IPS-NIHi7 (cell line): ENCODE data around the gene MCEE.
A peak's percentile ranks its signal among the peaks of the same experiment; 100 is the strongest.
"Not testable (repeated sequence)": the region's sequence is repeated elsewhere in the genome, so short reads cannot be mapped to it uniquely, and the experiment has no call there.

ENCODE experiments used
- DNase-seq: peaks from one replicate; pipeline ENCODE4 v3.0.0; 2012; ENCODE audit warnings: mixed read lengths; ENCODE audit errors: extremely low spot score

MCEE gene

DNA sequence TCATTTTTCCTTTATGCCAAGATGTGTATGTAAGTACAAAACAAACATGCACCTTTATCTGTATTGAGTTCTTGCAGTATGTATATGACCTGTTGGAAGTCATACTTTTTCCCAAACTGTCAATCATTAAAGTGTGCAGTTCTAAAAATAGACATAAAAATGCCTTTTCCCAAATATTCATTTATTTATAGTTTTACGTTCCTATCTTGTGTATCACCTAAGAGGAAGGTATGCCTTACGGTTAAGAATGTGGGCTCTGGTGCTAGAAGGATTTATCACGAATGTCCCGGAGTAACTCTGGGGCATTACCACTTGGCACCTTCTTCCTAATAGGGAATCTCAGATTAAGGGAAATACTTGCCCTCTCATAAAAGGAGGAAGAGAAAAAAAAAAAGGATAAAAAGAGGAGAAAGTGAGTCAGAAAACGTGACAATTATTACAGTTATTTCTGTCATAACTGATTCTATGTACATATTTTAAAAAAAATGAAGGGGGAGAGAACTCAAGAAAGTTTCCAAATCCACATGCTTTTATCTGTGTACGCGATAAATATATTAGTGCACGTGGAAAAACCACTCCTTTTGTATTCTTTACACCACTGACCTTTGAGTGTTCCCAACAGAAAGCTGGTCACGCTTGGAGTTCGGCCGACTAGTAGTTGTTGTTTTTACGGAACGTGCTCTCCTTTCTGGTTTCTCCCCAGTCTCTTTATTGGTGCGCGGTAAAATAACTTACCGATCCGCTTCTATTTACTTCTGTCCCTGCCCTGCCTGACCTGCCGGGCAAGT is 721 bp downstream of the MCEE start:
- no peak for DNase-seq

DNA sequence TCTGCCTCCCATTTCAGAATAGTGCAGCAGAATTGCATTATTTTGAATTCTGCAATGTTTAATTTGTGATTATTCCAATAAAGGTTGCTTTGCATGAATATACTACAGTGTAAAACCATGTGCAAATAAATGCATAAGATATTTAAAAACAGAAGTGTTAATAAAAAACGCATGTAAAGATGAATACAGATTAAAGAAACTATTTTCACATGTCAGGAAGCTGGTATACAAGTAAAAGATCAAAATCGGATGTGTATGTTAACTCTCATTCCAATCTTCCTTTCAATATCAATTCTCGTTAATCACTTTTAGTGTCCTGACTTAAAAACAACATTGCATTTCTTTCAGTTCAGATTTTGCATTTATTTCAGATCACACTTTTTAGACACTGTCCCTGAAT is 3.1 kb downstream of the MCEE start:
- no peak for DNase-seq

DNA sequence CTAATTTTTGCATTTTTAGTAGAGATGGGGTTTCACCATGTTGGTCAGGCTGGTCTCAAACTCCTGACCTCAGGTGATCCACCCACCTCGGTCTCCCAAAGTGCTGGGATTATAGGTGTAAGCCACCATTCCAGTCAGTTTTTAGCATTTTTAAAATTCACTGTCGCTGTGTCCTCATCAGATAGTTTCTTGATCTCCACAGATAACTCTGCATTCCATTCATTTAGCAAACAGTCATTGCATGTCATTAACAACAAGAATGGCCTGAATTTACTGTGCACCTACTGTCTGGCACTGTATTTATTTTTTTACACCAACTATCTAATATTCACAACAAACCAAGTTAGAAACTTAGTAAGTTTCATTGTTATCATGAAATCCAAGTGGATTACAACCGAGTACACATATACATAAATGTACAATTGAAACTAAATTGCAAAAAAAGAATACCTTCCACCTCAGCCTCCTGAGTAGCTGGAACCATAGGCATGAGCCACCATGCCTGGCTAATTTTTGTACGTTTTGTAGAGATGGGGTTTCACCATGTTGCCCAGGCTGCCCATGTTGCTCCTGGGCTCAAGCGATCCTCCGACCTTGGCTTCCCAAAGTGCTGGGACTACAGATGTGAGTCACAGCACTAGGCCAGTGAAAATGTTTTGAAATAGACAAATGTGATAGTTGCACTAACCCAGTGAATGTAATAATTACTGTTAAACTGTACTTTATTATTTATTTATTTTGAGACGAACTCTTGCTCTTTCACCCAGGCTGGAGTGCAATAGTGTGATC is 4.3 kb downstream of the MCEE start:
- no peak for DNase-seq

DNA sequence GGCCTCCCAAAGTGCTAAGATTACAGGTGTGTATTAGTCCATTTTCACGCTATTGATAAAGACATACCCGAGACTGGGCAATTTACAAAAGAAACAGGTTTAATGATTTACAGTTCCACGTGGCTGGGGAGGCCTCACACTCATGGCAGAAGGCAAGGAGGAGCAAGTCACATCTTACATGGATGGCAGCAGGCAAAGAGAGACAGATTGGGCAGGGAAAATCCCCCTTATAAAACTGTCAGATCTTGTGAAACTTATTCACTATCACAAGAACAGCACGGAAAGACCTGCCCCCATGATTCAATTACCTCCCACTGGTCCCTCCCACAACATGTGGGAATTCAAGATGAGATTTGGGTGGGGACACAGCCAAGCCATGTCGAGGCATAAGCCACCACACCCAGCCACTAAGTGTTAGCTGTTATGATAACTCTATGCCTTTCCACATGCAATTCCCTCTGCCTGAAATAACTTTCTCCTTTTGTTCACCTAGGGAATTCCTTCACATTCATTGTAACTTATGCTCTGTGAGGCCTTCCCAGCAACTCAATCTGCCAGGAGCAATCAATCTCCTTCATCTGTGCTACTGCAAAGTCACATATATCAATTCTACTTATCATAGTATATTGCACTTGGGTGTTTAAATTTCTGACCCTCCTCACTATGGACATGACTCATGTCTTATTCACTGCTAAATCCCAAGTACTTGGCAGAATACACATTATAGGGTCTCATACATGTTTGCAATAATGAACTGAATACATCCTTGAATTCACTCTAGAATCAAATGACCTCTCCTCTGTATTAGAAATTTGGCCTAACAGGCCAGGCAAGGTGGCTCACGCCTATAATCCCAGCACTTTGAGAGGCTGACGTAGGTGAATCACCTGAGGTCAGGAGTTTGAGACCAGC is 7.4 kb downstream of the MCEE start:
- DNase-seq = no peak

DNA sequence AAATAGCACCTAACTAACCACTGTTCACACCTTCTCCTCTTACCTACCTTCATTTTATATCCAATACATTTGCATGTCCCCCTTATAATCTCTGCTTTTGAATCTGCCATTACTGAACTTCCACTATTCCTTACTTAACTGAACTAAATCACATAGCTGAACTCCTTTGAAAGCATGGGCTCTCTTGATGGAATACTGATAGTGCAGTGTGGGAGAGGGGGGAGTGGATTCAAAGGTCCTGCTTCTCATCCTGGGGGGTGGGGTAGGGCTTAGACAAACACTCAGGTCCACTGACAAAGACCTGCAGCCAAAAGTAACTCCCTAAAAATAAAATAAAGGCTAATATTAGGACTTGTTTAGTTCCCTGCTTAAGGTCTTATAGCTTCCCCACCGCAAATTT is 8.6 kb downstream of the MCEE start:
- DNase-seq = no peak

DNA sequence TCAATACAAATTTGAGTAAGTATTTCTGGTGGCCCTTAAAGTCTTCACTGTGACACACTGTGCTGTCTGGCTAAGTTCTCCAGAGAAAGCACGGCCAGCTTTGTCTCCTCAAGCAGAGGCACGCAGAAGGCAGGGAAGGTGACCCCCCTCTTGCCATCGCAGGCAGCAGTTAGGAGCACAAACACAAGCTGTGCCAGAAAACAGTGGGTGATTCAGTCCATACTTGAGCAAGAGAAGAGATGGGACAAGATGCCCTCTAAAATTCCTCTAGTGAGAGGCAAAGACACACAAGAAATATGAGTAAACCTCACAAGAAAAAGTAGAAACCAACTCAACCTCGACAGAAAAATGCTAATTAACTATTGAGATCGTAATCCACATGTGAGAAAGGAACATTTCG is 9.8 kb downstream of the MCEE start:
- DNase-seq = no peak

DNA sequence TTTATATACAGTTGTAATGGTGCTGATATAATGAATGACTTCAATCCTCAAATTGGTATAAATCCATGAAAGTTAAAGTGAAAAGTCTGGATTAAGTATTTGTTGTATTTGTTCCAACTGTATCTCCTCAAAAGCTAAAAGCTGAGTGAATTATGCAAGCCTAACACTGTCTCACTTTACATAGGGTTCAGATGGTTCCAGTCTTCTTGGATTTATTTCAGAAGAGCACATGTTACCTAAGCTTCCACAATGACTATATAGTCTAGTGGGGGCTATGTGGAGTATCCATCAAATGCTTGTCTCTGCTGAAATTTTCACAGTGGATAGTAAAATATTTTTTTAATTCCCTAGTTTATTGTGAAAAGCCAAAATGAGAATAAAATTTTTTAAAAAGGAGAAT is 13.0 kb downstream of the MCEE start:
- DNase-seq = no peak

DNA sequence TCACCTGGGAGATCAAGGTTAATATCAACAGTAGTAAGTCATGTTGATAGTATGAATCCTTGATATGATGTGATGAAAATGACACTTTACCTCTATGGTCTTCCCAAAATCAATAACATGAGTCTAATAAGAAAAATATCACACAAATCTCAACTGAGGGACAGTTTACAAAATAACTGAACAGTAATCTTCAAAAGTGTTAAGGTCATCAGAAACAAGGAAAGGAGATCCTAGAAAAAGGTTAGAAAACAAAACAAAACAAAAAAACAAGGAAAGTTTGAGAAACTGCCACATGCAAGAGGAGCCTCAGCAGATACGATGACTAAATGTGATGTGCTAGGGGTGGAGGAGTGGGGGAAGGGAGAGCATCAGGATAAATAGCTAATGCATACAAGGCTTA is 16.2 kb downstream of the MCEE start:
- DNase-seq = no peak

DNA sequence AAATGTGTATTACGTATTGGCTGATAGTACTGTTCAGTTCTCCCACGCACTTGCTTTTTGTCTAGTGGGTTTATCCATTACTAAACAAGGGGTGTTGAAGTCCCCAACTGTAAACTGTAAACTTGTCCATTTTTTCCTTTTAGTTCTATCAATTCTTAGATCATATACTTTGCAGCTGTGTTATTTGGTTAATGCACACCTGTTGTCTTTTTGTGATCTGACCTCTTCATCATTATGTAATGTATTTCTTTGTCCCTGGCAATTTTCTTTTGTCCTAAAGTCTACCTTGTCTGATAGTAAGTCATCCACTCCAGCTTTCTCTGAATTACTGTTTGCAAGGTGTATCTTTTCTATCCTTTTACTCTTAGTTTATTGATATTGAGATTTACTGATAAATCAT is 21.9 kb downstream of the MCEE start:
- DNase-seq = no peak

DNA sequence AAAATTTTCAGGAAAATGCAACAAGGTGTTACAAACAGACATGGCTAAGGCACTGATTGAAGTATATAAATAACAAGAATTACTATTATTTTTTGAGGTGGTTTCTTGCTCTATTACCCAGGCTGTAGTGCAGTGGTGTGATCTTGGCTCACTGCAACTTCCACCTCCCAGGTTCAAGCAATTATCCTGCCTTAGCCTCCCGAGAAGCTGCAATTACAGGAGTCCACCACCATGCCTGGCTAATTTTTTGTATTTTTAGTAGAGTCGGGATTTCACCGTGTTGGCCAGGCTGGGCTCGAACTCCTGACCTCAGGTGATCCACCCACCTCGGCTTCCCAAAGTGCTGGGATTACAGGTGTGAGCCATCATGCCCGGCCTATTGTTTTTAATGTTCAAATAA is 23.6 kb downstream of the MCEE start:
- DNase-seq = not testable (repeated sequence)

DNA sequence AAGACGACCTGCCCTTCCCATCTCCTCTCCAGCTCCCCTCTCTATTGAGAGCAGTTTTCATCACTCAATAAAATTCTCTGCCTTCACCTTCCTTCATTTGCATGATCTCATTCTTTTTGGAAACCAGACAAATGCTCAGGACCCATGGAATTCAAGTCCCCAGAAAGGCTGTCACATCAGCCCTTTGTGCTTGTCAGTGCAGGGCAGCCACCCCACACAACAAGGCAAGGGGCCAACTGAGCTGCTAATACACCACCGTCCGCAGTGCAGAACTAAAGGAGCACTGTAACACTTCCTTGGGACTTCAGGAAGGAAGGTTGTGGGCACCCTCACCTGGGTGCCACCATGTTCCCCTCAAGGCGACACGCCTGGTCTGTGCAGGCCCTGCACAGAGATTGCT is 26.2 kb downstream of the MCEE start:
- DNase-seq = no peak

DNA sequence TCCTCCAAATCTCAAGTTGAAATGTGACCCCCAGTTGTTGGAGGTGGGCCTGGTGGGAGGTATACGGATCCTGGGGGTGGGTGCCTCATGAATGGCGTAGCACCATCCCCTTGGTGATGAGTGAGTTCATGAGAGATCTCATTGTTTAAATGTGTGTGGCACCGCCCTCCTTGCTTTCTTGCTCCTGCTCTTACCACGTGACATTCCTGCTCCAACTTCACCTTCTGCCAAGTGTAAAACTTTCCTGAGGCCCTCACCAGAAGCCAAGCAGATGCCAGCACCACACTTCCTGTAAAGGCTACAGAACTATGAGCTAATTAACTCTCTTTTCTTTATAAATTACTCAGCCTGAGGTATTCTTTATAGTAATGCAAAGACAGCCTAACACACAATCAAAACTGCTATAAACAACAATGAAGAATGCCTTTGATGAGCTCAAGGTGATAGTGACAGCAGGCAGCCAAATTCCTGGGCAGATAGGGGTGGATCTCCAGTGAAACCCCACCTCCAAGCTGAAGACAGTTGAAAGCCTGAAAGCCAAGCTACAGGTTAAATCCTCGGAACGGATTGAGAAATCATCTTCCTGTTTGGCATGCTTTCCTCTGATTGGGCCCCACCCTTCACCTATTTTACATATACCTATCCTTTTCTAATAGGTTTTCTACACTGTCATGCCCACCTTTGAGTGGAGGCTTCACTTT is 26.9 kb downstream of the MCEE start:
- peak; percentile 58 for DNase-seq

DNA sequence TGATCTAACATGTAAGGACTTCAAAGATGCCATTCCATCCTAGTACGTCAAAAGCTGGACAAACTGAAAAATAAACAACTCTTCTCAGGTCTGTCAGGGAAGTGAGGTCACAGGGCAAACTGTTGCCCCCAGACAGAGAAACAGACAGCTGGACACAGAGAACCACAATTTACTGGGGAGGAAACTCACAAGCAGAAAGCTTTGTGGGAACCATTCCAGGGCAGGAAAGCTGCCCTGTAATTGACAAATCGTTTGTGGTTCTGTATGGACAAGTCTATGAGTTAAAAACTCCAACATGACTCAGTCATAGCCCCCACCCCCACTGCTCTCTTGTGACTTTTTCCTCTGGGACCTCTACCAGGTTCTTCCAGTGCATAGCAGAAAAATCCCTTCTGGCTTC is 28.4 kb downstream of the MCEE start:
- DNase-seq = no peak

DNA sequence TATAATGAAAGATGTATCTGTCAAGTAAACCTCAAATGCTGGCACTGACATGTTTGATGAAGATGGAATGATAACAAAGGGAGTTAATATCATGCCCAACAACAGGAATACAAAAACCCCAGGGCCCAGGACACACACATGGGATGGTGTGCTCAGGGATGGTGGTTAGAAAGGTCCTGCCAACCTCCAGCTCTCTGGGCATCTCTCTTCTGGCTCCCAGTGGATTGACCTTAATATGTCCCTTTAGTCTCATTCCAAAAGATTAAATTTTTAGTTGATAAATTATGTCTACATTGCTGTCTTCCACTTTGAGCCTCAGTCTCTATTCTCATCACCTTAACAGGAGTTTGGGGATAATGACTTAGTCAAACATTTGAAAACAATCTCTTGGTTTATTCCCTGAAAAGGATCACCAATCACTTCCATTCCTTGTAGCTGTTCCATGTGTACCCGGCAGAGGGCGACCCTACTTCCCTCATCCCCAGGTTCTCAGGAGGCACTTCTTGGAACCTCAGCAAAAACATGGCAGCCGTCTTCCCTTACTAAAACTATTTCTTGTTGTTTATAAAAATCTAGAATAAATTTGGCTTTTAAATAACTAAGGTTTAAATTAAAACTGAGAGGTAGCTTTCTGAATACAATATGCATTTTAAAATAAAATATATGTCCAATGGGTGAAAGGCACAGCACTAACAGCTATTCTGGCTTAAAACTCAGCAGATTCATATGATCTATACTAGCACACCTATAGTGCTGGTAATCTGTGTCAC is 29.6 kb downstream of the MCEE start:
- peak; percentile 81 for DNase-seq

DNA sequence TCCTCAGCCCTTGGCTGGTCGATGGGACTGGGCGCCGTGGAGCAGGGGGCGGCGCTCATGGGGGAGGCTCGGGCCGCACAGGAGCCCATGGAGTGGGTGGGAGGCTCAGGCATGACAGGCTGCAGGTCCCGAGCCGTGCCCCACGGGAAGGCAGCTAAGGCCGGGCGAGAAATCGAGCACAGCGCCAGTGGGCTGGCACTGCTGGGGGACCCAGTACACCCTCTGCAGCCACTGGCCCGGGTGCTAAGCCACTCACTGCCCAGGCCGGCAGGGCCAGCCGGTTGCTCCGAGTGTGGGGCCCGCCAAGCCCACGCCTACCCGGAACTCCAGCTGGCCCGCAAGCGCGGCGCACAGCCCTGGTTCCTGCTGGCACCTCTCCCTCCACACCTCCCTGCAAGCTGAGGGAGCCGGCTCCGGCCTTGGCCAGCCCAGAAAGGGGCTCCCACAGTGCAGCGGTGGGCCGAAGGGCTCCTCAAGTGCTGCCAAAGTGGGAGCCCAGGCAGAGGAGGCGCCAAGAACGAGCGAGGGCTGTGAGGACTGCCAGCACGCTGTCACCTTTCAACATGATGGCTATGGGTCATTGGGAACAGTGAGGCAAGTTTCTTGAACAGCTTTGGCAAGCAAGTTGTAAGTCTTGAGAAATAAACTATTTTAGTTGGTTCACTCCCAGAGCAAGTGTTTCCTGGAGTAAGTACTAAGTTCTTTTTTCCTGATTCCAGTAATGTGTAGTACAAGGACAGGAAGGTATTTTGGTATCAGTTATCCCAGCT is 37.4 kb downstream of the MCEE start:
- not testable (repeated sequence) for DNase-seq

DNA sequence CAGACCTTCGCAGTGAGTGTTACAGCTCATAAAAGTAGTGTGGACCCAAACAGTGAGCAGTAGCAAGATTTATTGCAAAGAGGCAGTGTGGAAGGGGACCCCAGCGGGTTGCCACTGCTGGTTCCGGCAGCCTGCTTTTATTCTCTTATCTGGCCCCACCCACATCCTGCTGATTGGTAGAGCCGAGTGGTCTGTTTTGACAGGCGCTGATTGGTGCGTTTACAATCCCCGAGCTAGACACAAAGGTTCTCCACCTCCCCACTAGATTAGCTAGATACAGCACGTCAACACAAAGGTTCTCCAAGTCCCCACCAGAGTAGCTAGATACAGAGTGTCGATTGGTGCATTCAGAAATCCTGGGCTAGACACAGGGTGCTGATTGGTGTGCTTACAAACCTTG is 38.2 kb downstream of the MCEE start:
- DNase-seq = not testable (repeated sequence)

DNA sequence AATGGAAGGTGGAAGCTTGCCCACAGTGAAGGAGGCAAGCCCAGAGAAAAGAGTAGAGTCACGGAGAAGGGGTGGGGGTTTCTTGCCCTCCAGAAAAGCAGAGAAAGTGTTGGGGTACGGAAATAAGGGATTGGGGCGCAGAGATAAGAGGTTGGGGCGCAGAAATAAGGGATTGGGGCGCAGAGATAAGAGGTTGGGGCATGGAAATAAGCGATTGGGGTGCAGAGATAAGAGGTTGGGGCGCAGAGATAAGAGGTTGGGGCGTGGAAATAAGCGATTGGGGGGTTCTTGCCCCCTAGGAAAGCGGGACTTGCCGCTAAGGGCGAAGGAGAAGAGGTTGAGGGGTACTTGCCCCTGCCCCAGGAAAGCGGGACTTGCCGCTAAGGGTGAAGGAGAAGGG is 40.6 kb downstream of the MCEE start:
- not testable (repeated sequence) for DNase-seq

DNA sequence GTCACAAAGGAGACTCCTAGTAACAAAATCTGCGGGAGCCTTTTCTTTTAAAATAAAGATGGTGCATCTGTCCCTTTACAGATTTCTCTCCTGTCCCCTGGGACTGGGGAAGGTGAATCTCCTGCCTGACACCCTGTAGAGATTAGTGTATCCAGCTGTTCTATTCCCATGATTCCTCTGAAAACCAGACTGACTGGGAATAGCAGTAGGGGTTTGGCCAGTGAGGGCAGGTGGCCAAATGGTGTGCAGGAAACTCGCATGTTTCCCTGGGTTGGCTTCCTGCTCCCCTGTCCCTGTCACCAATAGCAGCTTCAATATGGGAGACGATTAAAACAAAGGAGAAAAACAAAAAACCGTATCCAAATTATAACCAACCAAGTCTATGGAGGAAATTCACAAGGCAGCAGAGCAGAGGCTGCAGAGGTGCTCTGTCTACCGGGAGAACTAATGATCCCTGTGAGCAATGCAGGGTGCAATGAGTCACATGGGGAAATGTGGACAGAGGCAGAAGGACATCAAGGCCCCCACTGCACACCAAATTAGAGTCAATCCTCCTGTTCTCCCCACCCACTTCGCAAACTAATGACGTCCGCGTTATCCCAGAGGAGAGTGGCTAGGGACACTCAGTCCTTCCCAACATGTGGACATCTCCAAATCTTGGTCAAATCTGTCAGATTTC is 44.6 kb downstream of the MCEE start:
- DNase-seq = not testable (repeated sequence)

DNA sequence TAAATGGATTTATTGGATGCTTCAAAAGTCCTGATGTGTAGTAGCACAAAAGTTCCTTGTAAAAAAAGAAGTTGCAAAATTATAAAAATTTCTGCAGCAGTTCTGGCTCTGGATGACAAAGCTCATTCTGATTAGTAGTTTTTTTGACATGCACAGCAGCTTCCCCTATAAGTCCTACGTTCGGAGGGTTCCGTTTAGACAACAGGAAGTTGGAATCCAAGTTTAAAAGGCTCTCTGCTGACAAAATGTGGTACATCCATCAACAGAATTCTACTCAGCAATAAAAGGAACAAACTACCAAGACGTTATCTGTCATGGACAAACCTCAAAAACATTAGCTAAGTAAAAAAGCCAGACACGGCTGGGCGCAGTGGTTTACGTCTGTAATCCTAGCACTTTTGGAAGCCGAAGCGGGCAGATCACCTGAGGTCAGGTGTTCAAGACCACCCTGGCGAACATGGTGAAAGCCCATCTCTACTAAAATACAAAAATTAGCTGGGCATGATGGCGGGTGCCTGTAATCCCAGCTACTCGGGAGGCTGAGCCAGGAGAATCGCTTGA is 46.2 kb downstream of the MCEE start:
- not testable (repeated sequence) for DNase-seq
